HG02623 (cell line): Measurements from ENCODE around the gene CATSPER3.

Experiments
- ATAC-seq: cut with Tn5 transposase; IDR thresholded peaks from one replicate; pipeline ENCODE4 v1.9.1; 2021; ENCODE audit warnings: moderate library complexity; ENCODE audit not compliant: unreplicated experiment

CATSPER3 gene

DNA sequence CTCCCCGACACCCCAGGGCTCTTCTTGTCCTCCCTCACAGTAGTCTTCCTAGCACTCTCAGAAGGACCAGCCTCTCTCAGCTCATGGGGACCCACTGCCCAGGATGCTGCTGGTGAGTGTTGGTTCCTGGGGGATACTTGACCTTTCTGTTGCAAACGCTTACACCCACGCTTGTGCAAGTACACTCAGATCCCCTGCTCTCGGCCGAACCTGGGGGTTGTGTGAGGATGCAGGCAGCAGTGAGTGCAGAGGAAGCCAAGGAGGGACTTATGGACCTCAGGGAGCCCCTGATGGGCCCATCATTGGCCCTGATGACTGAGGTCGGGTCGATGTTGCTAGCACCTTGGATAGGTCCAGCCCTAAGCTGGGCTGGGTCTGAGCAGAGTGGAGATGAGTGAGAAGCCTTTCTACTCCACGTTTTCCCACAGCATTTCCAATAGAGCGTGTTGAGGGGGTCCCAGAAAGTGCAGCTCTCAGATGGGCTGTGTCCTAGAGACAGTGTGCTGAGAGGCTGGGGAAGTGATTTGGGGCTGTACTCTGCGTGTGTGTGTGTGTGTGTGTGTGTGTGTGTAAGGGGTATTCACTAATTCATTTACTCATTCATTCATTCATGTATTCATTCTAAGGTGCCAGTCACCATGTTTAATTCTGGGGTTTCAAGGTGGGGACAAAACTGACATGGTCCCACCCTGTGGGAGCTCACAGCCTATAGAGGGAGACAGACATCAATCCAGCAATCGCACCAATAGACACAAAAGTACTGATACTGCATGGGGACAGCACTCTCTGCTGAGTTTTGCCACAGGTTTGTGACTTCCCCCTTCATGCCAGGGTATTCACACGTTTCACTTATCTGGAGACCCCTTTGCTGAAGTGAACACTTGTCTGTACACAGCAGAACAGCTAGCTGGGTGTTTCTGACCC lies 91.6 kb downstream of the CATSPER3 start:
- no peak for ATAC-seq

DNA sequence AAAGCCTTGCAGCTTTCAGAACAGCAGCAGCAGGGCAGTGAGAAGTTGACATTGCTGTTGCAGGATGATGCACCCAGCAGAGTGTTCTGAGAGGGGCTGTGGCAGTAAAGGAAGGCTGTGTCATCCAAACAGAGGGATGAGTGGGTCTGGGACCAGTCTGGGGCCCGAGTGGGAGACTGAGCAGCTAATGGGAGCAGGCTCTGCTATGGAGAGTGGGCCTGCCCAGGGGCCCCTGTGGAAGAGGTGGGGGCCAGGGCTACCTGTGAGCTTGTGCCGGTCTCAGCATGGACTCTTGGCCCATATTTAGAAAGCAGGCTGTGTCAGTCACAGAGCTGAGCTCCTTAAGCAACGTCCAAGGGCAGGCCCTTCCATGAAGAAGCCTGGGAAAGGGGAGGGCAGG lies 92.3 kb downstream of the CATSPER3 start:
- ATAC-seq = no peak

DNA sequence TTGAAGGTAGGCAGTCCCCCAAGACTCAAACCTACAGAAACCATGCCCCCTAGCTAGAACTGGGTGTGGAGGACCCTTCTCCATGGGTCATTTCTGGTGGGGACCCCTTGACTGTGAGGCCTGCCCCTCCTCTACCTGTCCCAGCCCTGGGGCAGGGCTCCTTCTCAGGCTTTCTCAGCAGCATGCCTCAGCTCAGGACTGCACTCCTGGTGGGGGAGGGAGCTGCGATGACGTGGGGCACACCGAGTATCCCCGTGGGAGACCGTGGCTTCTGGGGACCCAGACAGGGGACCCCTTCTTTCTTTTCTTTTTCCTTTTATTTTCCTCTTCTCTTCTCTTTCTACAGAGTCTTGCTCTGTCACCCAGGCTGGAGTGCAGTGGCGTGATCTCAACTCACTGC lies 93.3 kb downstream of the CATSPER3 start:
- no peak for ATAC-seq
